PC-9 (cell line): ENCODE results near the gene GMDS. TPM values are rescaled to one million over a fixed set of nuclear protein-coding genes. Genes with fewer than 3 reads are reported as not detected.

Source experiments
- BruUV-seq: library from RNA; stranded (reverse); fragments of 400-500 nt; replicated peaks from 2 replicates; lab custom pipeline; 2021; lab: Mats Ljungman, UMichigan
- CTCF ChIA-PET: fragments of 300-600 bp; sonication (Branson Sonifier 250); formaldehyde crosslinking; loops from one replicate; lab custom pipeline; 2022; ENCODE audit warnings: antibody characterized with exemption; lab: Charles Lee
- POLR2A ChIA-PET: fragments of 300-600 bp; sonication (Branson Sonifier 250); formaldehyde crosslinking; loops from one replicate; lab custom pipeline; 2022; ENCODE audit warnings: antibody characterized with exemption; ENCODE audit not compliant: unreplicated experiment; lab: Charles Lee
- DNase-seq, 2 experiments: peaks; one replicate each; pipeline versions ENCODE4 v3.0.0 to v3.0.0-alpha.2; 2015 to 2022; ENCODE audit warnings: mixed read lengths in 1 of 2
- H2AFZ ChIP-seq: fragments of 200-600 bp; sonication (generic); 2 replicates; pipeline ENCODE4 v1.8.1; 2017; ENCODE audit warnings: antibody characterized with exemption
- H3F3A ChIP-seq: fragments of 200-600 bp; sonication (generic); 2 replicates; pipeline ENCODE4 v1.8.1; 2017; ENCODE audit warnings: antibody characterized with exemption, mild to moderate bottlenecking, low read depth; ENCODE audit not compliant: insufficient read depth
- H3K27ac ChIP-seq: fragments of 200-600 bp; sonication (generic); 2 replicates; pipeline ENCODE4 v1.6.1; 2016; ENCODE audit warnings: mixed run types
- H3K27me3 ChIP-seq: fragments of 200-600 bp; sonication (generic); 2 replicates; pipeline ENCODE4 v1.6.1; 2016; ENCODE audit warnings: low read depth, mixed run types; ENCODE audit not compliant: insufficient read depth
- H3K36me3 ChIP-seq: fragments of 200-600 bp; sonication (generic); 2 replicates; pipeline ENCODE4 v1.6.1; 2016; ENCODE audit warnings: low read depth, mixed run types
- H3K4me1 ChIP-seq: fragments of 200-600 bp; sonication (generic); replicated peaks from 2 replicates; pipeline ENCODE4 v1.6.1; 2016; ENCODE audit warnings: mixed run types; ENCODE audit not compliant: insufficient read depth
- H3K4me2 ChIP-seq: fragments of 200-600 bp; sonication (generic); 2 replicates; pipeline ENCODE4 v1.6.1; 2017; ENCODE audit warnings: mixed run types
- H3K4me3 ChIP-seq: fragments of 200-600 bp; sonication (generic); 2 replicates; pipeline ENCODE4 v1.6.1; 2016; ENCODE audit warnings: mixed run types
- H3K79me2 ChIP-seq: fragments of 200-600 bp; sonication (generic); 2 replicates; pipeline ENCODE4 v1.6.1; 2017; ENCODE audit warnings: low read depth, mixed run types
- H3K9me2 ChIP-seq: fragments of 200-600 bp; sonication (generic); 2 replicates; pipeline ENCODE4 v1.8.1; 2017; ENCODE audit warnings: mild to moderate bottlenecking; ENCODE audit not compliant: insufficient read depth
- H3K9me3 ChIP-seq: fragments of 200-600 bp; sonication (generic); 2 replicates; pipeline ENCODE4 v1.8.1; 2016; ENCODE audit warnings: low read depth; ENCODE audit not compliant: insufficient read depth
- H4K20me1 ChIP-seq: fragments of 200-600 bp; sonication (generic); 2 replicates; pipeline ENCODE4 v1.8.1; 2017; ENCODE audit not compliant: insufficient read depth
- EZH2 ChIP-seq: fragments of 200-600 bp; sonication (generic); IDR thresholded peaks from 2 replicates; pipeline ENCODE4 v1.8.0; 2017; ENCODE audit warnings: antibody characterized with exemption, low read depth
- intact Hi-C: fragments of 100-400 bp; cut with micrococcal nuclease; formaldehyde crosslinking; loops from one replicate; pipeline ENCODE4 v1.10.0; 2022; ENCODE audit not compliant: unreplicated experiment
- total RNA-seq: library from RNA; stranded (reverse); gene quantifications from 2 replicates; pipeline ENCODE4 v1.2.3, GENCODE V29; 2021
- TF ChIP-seq, protein P1 (sequence below): fragments of 200-600 bp; sonication (generic); conservative IDR thresholded peaks from 2 replicates; pipeline ENCODE4 v1.6.1; 2017; ENCODE audit warnings: mixed run types, antibody characterized with exemption, mild to moderate bottlenecking, moderate library complexity

The GMDS gene
- total RNA-seq, 1 experiment from 2014 or later: 30.1 TPM

DNA sequence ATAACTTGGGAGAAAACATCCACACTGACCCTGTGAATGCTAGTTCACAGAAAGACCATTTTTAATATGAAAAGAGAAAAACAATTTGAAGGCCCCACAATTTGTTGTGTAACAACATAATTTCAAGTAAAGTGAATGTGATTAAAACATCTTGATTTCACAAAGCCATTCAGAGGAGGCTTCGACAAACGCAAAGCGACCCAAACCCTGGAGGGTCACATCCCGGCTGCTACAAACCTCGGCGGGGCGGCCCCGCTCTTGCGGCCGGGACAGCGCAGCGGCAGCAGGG, 621.7 kb downstream of the GMDS start:
- no peak overlapping the region for H2AFZ ChIP-seq
- no peak overlapping the region for H3K27ac ChIP-seq
- intact Hi-C loops: no loop called here
- no peaks in the 10 kb centered on the region for H4K20me1 ChIP-seq
- ChIA-PET CTCF (interaction anchor here (0.6 kb wide), 1 partner anchor 1333 kb away, joined by 3 read pairs; no protein-coding TSS in a partner anchor), POLR2A (interaction anchor here (0.6 kb wide), 1 partner anchor 63 kb away, joined by 13 read pairs; no protein-coding TSS in a partner anchor)
- H3K9me2 ChIP-seq: no peaks in the 10 kb centered on the region
- no peak overlapping the region for H3K4me2 ChIP-seq
- no peaks in the 10 kb centered on the region for H3K79me2 ChIP-seq
- no peaks in the 10 kb centered on the region for H3K36me3 ChIP-seq
- no peak overlapping the region for H3K4me3 ChIP-seq
- no TSS peak for BruUV-seq
- no peaks in the 10 kb centered on the region for H3K27me3 ChIP-seq
- no peak for DNase-seq
- TF ChIP-seq, protein P1, sequence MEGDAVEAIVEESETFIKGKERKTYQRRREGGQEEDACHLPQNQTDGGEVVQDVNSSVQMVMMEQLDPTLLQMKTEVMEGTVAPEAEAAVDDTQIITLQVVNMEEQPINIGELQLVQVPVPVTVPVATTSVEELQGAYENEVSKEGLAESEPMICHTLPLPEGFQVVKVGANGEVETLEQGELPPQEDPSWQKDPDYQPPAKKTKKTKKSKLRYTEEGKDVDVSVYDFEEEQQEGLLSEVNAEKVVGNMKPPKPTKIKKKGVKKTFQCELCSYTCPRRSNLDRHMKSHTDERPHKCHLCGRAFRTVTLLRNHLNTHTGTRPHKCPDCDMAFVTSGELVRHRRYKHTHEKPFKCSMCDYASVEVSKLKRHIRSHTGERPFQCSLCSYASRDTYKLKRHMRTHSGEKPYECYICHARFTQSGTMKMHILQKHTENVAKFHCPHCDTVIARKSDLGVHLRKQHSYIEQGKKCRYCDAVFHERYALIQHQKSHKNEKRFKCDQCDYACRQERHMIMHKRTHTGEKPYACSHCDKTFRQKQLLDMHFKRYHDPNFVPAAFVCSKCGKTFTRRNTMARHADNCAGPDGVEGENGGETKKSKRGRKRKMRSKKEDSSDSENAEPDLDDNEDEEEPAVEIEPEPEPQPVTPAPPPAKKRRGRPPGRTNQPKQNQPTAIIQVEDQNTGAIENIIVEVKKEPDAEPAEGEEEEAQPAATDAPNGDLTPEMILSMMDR: no peak
- TF ChIP-seq EZH2: no peak
- H3F3A ChIP-seq: peaks cover 4% of the 10 kb centered on the region; the same call in 1 of the 2 replicates
- H3K4me1 ChIP-seq: no peaks in the 10 kb centered on the region
- no peaks in the 10 kb centered on the region for H3K9me3 ChIP-seq

DNA sequence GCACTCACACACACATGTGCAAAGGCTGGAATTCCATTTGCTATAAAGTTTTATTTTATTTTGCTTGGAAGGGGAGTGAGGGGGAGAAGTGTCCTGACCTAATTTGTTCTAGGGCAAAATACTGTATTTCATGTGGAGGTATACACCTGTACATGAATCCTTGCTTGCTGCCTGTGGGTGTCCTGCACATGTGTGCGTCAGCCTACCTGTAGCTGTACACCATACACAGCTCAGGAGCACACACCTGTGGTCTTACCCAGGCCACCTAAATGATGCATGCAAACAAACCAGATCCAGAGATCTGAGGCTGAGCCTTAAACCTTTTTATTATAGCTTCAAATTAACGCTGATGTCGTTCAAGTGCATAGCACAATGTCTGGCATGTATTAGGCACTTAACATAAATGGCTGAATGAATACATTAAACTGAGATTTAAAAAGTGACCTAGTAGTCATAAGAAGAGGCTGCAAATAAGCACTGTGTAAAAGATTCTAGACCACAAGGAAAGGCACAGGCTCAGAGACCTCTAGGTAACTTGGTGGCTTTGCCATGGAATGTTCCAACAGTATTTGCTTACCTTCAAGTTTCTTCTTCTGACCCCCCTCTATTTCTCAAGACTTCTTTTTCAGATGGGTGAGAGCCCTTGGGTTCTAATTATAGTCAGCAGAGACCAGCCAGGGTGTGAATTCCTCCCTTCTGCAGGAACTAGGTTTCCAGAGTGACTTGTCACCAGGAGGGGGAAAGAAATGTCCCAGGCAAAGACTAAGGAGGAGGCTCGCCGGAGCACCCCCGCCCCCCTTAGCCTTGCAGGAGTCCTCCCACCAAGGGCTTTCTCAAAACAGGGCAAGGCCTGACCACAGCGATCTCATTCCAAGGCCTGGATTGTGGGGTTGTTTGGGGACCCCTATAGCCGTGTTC, 622.3 kb downstream of the GMDS start:
- peaks cover 4% of the 10 kb centered on the region; the same call in 1 of the 2 replicates for H3F3A ChIP-seq
- H3K27ac ChIP-seq: no peak overlapping the region
- no peak overlapping the region for H2AFZ ChIP-seq
- H3K9me3 ChIP-seq: no peaks in the 10 kb centered on the region
- intact Hi-C loops: no loop called here
- ChIA-PET POLR2A (interaction anchor here (0.6 kb wide), 1 partner anchor 64 kb away, joined by 13 read pairs; no protein-coding TSS in a partner anchor), CTCF (no interaction called here)
- TF ChIP-seq, protein P1: no peak
- no peak for TF ChIP-seq EZH2
- H3K79me2 ChIP-seq: no peaks in the 10 kb centered on the region
- no peaks in the 10 kb centered on the region for H4K20me1 ChIP-seq
- no peaks in the 10 kb centered on the region for H3K27me3 ChIP-seq
- H3K4me3 ChIP-seq: no peak overlapping the region
- H3K4me2 ChIP-seq: no peak overlapping the region
- no TSS peak for BruUV-seq
- no peak for DNase-seq
- no peaks in the 10 kb centered on the region for H3K36me3 ChIP-seq
- no peaks in the 10 kb centered on the region for H3K9me2 ChIP-seq
- H3K4me1 ChIP-seq: no peaks in the 10 kb centered on the region

DNA sequence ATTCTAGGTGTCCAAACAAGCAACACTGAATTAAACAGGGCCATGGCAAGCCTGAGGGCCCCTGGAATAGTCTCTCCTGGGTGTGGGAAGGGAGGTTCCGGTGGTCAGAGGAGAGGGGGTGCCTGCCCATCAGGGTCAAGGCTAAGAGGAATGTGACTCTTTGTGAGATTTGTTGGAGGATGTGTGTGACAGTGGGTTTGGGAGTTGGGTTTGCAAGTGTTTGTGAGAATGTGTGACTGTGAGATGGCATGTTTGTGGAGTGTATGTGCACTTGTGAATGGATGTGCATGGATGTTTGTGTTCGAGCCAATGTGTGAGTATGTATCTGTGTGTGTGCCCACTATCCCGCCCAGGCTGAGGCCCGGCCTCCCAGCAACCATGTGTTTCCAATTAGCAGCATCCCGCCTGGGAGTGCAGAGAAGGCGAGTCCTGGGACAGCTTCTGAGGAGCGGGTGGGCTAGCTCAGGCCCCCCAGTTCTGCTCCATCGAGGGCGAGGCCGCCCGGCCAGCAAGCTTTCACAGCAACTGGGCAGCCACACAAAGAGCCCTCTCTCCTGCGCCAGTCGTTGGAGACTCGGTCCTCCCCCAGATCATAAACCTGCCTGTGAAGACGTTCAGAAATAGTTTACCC, 623.1 kb downstream of the GMDS start:
- Histone ChIP-seq H2AFZ (no peak overlapping the region), H3K4me1 (no peaks in the 10 kb centered on the region), H3K9me2 (no peaks in the 10 kb centered on the region), H3K27me3 (no peaks in the 10 kb centered on the region), H3K36me3 (no peaks in the 10 kb centered on the region), H3F3A (peaks cover 4% of the 10 kb centered on the region; the same call in 1 of the 2 replicates), H3K4me3 (no peak overlapping the region), H3K79me2 (no peaks in the 10 kb centered on the region), H3K9me3 (no peaks in the 10 kb centered on the region), H4K20me1 (no peaks in the 10 kb centered on the region), H3K27ac (no peak overlapping the region), H3K4me2 (no peak overlapping the region)
- intact Hi-C loops: no loop called here
- ChIA-PET POLR2A (no interaction called here), CTCF (no interaction called here)
- BruUV-seq: no TSS peak
- no peak for DNase-seq
- TF ChIP-seq EZH2: no peak
- TF ChIP-seq, protein P1: no peak
